Rectal smooth muscle tissue (tissue), 1 donor: ENCODE measurements around the gene REPIN1.

Experiments
- H3K27ac ChIP-seq: one replicate; pipeline ENCODE4 v1.7.0; 2013; ENCODE audit warnings: low read depth, low read length, inconsistent platforms
- H3K27me3 ChIP-seq: one replicate; pipeline ENCODE4 v1.7.0; 2013; ENCODE audit warnings: low read length; ENCODE audit not compliant: control insufficient read depth, insufficient read depth
- H3K36me3 ChIP-seq: one replicate; pipeline ENCODE4 v1.7.0; 2013; ENCODE audit warnings: low read length; ENCODE audit not compliant: control insufficient read depth, insufficient read depth
- H3K4me1 ChIP-seq: one replicate; pipeline ENCODE4 v1.7.0; 2013; ENCODE audit warnings: low read length; ENCODE audit not compliant: control insufficient read depth, insufficient read depth
- H3K4me3 ChIP-seq: one replicate; pipeline ENCODE4 v1.7.0; 2013; ENCODE audit warnings: low read length
- H3K9ac ChIP-seq: one replicate; pipeline ENCODE4 v1.7.0; 2013; ENCODE audit warnings: low read length

REPIN1 gene

DNA sequence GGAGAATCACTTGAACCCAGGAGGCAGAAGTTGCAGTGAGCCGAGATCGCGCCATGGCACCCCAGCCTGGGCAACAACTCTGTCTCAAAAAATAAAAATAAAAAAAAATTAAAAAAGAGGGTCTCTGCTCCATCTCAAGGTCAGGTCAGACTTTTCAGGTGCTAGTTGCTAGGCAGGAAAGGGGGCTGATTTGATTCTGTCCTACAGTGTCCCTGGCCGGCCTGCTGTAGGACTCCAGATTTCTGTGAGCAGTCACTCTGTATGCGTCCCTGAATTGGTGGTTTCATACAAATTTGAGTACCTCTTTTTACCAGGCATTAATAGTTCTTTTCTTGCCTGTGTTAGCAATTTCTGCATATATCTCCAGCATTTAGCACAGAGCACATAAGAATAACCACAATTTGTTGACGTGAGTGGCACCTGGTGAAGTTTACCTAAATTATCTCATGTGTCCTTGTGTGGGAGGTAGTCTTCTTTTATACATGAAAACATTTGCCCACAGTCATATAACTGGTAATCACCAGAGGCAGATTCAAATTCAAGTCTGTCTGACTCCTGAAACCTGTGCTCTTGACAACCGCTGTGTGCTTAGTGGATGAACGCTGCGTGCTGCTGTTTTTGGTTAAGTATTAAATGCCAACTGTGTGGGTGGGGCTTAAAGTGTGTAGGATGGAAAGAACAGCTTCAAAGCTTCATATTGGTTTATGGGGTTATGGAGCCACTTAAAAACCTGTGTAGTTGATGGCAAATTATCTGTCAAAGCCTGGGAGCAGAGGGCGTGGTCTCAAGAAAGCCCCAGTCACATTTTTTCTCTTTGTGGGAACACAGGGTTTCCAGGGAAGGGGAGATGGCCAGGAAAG, 7.3 kb downstream of the REPIN1 start:
- H3K4me1 ChIP-seq = peaks cover 13% of the 10 kb centered on the region
- H3K9ac ChIP-seq = no peak overlapping the region
- no peaks in the 10 kb centered on the region for H3K27me3 ChIP-seq
- no peak overlapping the region for H3K4me3 ChIP-seq
- peaks cover 7% of the 10 kb centered on the region for H3K36me3 ChIP-seq
- H3K27ac ChIP-seq = peak overlapping the region; percentile 22

DNA sequence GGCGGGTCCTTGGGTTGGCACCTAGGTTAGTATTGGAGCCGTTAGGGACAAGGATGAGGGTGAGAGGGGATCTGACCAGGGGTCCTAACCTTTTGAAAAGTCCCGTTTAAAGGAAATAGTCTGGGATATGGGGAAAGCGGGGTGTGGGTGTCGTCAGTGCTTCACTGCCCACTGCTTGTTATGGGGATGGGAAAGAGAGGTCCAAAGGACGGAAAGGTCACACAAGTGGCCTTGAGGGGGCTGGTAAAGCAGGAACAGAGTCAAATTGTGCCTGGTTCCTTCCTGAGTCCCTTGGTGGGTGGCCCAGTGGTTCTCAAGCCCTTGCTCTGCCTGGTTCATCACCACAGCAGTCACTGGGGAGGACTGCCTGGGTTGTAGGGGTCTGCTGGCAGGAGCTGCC, 7.9 kb downstream of the REPIN1 start:
- Histone ChIP-seq H3K4me1 (peaks cover 12% of the 10 kb centered on the region), H3K9ac (no peak overlapping the region), H3K4me3 (peak overlapping the region; percentile 24), H3K27ac (peak overlapping the region; percentile 22), H3K27me3 (no peaks in the 10 kb centered on the region), H3K36me3 (peaks cover 7% of the 10 kb centered on the region)

DNA sequence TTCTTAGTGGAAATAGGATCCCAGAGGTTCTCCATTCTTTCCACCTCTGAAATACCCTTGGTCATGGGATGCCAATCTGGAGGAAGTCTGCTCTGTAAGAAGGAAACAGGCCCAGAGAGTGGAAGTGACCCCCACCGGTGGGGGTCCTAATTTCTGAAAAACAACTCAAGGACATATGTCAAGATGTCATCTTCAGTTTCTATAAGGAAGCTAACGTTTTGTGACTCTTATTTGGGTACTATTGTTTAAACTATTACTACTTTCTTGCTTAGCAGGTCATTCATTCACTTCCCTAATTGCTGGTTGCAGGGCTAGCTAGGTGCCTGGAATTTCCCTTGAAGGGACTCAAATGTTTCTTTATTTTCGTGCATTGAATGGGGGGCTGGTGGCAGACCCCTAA, 8.6 kb downstream of the REPIN1 start:
- Histone ChIP-seq H3K9ac (no peak overlapping the region), H3K36me3 (peaks cover 7% of the 10 kb centered on the region), H3K4me3 (no peak overlapping the region), H3K4me1 (peaks cover 12% of the 10 kb centered on the region), H3K27ac (no peak overlapping the region), H3K27me3 (no peaks in the 10 kb centered on the region)

DNA sequence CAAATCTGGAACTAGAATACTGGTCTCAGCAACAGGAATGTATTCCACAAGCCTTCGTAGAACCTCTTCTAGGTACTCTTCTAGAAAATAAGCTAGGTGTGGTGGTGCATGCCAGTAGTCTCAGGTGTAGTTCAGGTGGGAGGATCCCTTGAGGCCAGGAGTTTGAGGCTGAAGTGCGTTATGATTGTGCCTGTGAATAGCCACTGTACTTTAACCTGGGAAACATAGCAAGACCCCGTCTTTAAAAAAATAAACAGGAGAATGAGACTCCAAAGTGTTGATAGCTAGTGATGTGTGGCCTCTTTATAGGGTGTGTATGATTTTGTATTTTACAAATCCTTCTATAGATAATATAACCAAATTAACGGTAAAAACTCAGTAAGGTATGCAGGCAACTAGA, 9.0 kb downstream of the REPIN1 start:
- Histone ChIP-seq H3K27me3 (no peaks in the 10 kb centered on the region), H3K9ac (no peak overlapping the region), H3K4me1 (peaks cover 12% of the 10 kb centered on the region), H3K36me3 (peaks cover 5% of the 10 kb centered on the region), H3K27ac (no peak overlapping the region), H3K4me3 (no peak overlapping the region)

DNA sequence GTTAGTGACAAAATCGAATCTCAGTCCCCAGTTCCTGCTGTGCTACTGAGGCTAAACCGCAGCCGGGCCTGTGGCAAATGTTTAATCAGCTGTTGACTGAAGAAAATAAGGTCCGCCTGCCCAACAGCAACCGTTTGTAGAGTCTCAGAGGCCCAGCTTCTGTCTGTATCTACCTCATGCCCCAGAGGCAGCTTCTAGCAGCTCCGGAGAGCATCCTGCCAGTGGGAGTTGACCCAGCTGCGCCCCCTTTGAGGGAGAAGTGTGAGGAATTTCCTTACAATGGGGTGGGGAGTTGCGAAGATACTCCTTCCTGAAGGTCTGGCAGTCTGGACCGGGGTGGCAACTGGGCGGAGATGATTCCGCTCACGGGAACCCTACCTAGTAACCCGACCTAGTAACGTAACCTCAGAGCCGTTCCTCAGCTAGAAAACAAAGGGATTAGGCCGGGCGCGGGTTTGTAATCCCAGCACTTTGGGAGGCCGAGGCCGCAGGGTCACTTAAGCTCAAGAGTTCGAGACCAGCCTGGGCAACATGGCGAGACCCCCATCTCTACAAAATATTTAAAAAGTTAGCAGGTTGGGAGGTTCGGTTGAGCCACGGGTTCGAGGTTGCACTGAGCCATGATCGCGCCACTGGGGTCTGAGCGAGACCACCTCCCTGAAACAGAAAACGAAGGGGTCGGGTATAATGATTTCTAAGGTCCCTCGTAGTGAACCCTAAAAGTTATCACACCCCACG, 9.7 kb downstream of the REPIN1 start:
- Histone ChIP-seq H3K9ac (peak overlapping the region; percentile 90), H3K27ac (peak overlapping the region; percentile 92), H3K36me3 (no peaks in the 10 kb centered on the region), H3K4me3 (peak overlapping the region; percentile 84), H3K4me1 (peaks cover 12% of the 10 kb centered on the region), H3K27me3 (no peaks in the 10 kb centered on the region)

DNA sequence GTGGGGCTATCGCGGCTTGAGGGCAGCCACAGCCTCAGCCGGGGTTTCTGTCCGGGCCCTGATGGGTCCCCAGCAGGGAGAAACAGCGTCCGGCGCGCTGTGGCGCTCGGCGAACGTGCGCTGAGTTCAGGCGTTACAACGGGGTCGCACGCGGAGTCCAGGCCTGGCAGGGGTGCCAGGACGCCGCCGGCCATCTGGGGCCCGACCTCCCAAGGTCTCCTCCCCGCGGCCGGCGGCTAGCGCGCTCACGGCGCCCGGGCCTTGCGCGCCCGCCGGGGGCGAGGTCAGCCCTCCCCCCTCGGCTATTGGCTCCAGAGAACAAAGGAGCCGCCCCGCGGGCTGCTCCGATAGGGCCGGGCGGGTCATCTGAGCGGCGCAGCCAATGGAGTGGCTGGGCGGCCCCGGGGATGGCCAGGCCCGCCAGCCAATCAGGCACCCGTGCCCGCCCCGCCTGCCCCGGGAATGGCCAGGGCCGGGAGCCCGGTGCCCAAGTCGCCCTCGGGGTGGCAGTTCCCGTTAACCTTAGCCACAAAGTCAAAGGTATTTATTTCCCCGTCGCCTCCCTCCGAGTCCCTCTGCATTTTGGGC, 10.3 kb downstream of the REPIN1 start, which contains the start of gene ZNF775:
TSS of gene ZNF775 (plus strand) at position 478 of the 588 bp plus-strand sequence. CDS start 9,141 bp downstream, outside the sequence.
- Histone ChIP-seq H3K36me3 (no peaks in the 10 kb centered on the region), H3K4me1 (peaks cover 12% of the 10 kb centered on the region), H3K27ac (peak within 1 kb of the TSS; percentile 92)

DNA sequence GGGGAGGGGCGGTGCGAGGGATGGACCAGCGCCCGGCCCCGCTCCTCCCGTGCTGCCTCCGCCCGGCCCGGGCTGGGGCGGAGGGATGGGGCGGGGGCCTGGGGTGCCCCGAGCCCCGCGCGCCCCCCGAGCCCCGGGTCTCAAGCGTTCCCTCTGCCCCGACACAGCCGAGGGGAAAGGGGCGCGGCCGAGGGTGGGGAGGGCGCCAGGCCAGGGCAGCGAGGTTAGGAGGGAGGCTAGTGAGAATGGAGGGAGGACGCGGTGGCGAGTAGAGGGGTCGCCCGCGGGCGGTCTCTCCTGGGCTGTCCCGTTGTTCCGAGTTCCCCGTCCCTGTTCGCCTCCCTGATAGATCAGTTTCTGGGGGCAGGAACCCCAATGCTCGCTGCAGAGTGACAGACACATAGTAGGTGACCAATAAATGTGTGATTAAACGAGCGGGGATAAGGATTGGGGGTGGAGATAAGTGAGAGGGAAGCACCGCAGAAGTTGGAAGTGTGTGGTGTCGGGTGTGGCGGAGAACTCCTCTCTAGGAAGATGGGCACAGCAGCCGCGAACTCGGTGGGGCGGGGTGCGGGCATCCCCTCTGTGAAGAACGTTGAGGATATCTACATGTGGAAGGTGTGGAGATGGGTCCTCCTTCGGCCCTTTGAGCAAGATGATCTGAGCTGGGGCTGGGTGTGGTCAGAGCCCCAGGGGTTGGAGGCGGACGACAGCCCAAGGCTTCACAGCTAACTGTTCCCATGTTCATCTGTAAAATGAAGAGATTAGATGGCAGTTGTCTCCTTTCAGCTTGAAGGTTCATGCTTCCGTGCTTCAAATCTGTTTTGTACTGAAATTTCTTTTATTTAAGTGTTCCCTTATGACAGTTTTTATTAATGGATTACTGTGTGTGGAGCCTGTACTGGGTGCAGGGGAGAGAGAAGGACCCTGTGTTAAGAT, 11.1 kb downstream of the REPIN1 start:
- Histone ChIP-seq H3K27ac (peak overlapping the region; percentile 82), H3K36me3 (no peaks in the 10 kb centered on the region), H3K4me1 (peaks cover 12% of the 10 kb centered on the region), H3K27me3 (no peaks in the 10 kb centered on the region), H3K4me3 (peak overlapping the region; percentile 87), H3K9ac (peak overlapping the region; percentile 53)

More for the DNA sequence above, 10.3 kb downstream of the REPIN1 start, which contains the start of gene ZNF775:
- Histone ChIP-seq H3K9ac (peak within 1 kb of the TSS; percentile 90), H3K4me3 (peak within 1 kb of the TSS; percentile 87), H3K27me3 (no peaks in the 10 kb centered on the region)

DNA sequence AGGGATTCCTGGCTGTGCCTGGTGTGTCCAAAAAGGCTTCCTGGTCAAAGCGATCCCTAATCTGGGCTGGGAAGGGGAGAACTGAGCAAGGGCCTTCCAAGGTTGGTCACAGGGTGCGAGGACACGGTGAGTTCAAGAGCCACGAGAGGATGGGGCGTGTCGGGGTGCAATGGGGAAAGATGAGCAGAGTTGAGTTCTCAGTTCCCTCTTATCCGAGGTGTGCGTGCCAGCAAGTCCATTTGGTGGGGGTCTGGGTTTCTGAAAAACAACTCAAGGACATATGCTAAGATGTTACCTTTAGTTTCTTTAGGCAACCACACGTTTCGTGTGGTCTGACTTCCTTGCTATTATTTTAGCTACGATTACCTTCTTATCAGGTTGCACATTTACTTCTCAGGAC, 11.8 kb downstream of the REPIN1 start:
- Histone ChIP-seq H3K4me3 (peak overlapping the region; percentile 87), H3K27ac (no peak overlapping the region), H3K36me3 (no peaks in the 10 kb centered on the region), H3K4me1 (peaks cover 12% of the 10 kb centered on the region), H3K9ac (peak overlapping the region; percentile 7), H3K27me3 (no peaks in the 10 kb centered on the region)

DNA sequence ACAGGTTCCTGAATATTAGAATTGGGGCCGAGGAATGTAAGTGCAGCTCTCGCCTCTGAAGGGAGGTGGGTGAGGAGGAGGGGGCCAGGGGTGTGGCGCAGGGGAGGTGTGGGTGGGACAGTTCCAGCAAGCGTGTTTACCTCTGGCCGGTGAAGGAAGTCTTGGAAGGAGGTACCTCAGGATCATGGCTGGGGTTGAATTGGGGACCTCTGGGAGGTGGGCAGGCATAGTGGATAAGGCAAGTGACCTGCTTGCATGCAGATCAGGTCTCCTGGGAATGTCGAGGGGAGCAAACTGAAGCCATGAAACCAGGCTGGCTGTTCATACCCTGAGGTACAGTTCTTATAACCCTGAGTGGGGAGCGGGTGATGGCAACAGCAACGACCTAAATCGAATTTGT, 12.5 kb downstream of the REPIN1 start:
- no peaks in the 10 kb centered on the region for H3K36me3 ChIP-seq
- no peak overlapping the region for H3K9ac ChIP-seq
- no peak overlapping the region for H3K4me3 ChIP-seq
- H3K27me3 ChIP-seq = no peaks in the 10 kb centered on the region
- no peak overlapping the region for H3K27ac ChIP-seq
- peaks cover 12% of the 10 kb centered on the region for H3K4me1 ChIP-seq

DNA sequence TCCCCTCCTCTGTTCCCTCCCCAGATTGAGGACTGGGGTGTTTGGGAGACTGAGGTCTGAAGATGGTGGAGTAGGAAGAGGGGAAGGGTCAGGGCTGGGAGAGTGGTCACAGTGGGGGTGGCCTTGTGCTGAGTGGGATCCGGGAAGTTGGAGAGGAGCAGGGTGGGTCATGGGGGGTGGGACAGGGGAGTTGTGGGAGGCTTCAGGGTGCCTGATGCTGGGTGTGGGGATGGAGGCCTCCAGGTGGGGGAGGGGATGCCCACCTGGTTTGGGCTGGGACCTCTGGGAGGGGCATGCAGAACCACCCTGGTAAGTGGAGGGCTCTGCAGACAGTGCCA, 13.1 kb downstream of the REPIN1 start:
- no peaks in the 10 kb centered on the region for H3K36me3 ChIP-seq
- no peak overlapping the region for H3K4me3 ChIP-seq
- no peak overlapping the region for H3K27ac ChIP-seq
- H3K9ac ChIP-seq = no peak overlapping the region
- H3K27me3 ChIP-seq = no peaks in the 10 kb centered on the region
- H3K4me1 ChIP-seq = peaks cover 12% of the 10 kb centered on the region

DNA sequence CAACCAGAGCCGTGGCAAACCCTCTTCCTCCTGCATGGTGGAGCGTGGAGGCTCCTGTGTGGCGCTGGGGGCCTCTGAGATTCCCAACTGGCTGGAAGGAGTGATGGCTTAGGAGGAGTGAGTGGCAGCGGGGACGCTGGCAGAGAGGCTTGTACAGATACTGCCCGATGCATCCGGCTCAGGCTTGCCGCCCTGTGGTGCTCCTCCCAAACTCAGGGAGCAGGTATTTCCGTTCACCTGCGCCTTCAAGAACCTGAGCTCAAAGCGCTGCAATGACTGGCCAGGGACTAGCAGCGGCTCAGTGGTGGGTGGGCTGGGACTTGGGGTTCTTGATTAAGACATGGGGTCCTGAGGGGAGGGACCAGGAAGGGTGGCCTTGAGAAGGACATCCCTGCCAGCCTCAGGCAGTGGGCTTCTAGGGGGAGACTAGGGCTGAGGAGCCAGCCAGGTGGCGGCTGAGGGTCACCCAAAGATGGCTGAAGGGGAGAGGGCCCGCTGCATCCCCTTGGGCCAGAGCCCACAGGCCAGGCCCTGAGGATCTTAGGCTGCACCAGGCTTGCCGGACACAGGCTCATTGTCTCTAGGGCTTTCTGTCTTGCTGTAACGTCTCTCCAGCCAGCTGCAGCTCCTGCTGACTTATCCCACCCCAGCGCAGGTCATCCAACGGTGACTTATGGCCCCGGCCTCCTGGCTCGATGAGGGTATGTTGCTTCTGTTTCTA, 13.7 kb downstream of the REPIN1 start:
- H3K27ac ChIP-seq = no peak overlapping the region
- H3K4me3 ChIP-seq = peak overlapping the region; percentile 9
- H3K9ac ChIP-seq = no peak overlapping the region

More for the DNA sequence above, 13.7 kb downstream of the REPIN1 start:
- peaks cover 12% of the 10 kb centered on the region for H3K4me1 ChIP-seq
- H3K27me3 ChIP-seq = no peaks in the 10 kb centered on the region
- H3K36me3 ChIP-seq = no peaks in the 10 kb centered on the region
